HG03135 (cell line): ENCODE measurements around the gene LGALS3BP.

ENCODE experiments used
- ATAC-seq: cut with Tn5 transposase; IDR thresholded peaks from one replicate; pipeline ENCODE4 v1.9.1; 2021; ENCODE audit warnings: mild to moderate bottlenecking, moderate library complexity; ENCODE audit not compliant: unreplicated experiment

The LGALS3BP gene

DNA sequence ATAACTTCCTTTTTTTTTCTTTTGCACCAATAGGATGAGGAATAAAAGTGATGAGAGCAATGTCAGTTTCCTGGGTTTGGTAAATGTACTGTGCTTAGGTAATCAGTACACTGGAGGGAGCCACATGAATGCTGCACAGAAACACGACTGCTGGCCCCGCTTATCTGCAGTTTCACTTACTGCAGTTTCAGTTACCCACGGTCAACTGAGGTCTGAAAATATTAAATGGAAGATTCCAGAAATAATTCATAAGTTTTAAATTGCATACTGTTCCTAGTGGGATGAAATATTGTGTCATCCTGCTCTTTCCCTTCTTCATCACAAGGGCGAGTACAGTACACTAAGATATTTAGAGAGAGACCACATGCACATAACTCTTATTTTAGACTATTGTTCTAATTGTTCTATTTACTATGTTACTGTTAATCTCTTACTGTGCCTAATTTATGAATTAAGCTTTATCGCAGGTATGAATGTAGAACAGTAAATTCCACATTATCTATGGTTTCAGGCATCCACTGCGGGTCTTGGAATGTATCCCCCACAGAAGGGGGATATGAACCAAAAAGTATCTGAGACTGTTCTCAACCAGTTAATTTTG is 6.4 kb upstream of the LGALS3BP start:
- ATAC-seq = no peak

DNA sequence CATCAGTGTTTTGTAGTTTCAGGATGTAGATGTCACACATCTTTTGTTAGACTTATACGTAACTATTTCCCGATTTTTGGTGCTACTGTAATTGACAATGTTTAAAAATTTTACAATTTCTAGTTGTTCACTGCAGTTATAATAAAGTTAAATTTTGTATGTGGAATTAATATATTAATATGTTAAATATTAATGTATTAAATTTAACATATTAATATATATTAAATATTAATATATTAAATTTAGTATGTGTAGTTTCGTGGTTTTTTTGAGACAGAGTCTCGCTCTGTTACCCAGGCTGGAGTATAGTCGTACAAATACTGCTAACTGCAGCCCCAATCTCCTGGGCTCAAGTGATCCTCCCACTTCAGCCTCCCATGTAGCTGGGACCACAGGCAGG is 5.7 kb upstream of the LGALS3BP start:
- no peak for ATAC-seq

DNA sequence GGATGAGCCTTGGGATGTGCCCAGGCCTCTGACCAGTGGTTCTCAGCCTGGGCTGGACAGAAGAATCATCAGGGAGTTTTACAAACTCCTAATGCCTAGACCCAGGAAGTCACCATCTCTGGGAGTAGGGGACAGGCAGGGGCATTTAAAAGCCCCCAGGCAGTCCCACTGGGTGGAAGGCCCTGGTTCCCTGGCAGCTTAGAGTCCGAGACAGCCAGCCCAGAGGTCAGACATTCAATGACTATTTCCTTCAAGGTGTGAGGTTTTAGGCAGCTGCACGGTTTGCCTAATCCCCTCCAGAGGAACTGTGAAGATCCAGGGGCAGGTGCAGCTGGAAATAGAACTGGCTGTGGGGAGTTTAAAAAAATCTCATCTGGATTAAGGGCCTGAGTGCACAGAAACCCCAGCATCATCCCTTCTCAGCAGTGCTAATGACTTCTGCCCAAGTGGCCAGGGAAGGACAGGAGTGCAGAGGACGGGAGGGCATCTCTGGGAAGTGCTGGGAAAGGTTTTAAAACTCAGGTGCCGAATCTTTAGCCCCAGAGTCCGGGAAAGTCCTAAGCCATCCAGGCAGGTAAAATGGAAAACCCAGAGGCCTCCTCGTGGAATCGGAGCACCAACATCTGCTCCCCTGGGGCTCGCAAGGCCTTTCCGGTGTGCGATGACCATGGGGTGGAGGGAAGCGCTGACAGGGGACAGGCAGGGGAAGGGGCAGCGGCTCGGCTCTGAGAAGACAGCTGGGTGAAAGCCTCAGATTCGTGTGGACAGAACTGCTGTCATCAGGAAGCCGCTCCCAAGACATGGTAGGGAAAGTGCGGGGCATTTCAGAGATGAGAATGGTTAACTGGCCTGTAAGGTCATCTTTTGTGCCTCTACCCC is 1.5 kb upstream of the LGALS3BP start:
- ATAC-seq = no peak

DNA sequence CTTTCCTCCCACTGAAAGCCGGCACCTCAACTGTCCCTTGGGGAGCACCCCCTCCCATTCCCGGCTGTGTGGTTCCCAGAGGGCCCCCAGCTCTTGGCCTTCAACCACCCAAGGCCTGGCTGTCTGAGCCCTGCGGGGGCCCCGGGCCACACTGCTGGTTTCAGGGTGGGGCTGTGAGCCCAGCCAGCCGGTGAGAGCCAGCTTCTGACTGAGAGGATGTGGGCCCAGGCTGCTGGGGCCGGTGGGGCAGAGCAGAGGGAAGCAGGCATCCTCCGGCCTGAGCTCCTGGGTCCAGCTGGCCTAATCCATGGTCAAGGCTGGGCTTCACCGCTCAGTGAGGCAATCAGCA is 875 bp upstream of the LGALS3BP start:
- no peak for ATAC-seq

- no peak for ATAC-seq
Measured at GRCh38 chr17:78977997-78978973, 1.4 kb downstream of the LGALS3BP start.

GRCh38 chr17:78977681-78977943 is 2.1 kb downstream of the LGALS3BP start:
- ATAC-seq = no peak

GRCh38 chr17:78976907-78977680 is 2.6 kb downstream of the LGALS3BP start:
- no peak for ATAC-seq

GRCh38 chr17:78974635-78975591 is 4.8 kb downstream of the LGALS3BP start:
- ATAC-seq = no peak

DNA sequence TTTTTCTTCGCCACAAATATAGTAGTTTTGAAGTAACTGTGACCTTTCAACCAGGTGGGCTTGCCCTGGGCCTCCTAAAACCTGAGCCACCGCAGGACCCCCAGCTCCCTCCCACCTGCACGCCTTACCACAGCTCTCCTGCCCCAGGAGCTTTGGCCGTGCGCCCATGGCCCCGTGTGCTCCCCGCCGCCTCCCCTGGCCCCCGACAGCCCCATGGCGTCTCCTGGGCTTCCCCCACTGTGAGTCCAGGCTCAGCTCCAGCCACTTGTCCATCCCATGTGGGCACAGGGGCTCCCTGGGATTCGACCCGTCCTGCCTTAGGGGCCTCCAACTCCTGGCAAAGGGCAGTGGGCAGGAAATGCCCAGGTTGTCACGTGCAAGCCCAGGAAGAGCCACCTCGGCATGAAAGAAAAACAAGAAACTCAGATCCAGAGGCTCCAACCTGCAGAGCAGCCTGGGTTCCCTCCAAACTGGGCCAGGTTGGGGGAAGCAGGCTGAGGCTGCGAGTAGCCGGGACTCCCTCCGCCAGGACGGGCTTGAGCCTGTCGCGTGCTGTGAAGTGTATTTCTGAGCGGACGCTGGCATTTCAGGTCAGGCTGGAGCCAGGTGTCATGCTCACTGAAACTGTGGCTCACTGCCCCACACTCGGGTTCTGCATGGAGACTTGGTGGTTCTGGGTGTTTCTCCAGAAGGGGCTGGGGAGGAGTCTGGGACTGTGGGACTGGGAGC is 5.8 kb downstream of the LGALS3BP start:
- no peak for ATAC-seq

- no peak for ATAC-seq
Measured at GRCh38 chr17:78973196-78973595, 6.5 kb downstream of the LGALS3BP start.

GRCh38 chr17:78972507-78973105 is 7.1 kb downstream of the LGALS3BP start:
- ATAC-seq = no peak

- ATAC-seq = no peak
Measured at GRCh38 chr17:78971756-78972506, 7.8 kb downstream of the LGALS3BP start.

DNA sequence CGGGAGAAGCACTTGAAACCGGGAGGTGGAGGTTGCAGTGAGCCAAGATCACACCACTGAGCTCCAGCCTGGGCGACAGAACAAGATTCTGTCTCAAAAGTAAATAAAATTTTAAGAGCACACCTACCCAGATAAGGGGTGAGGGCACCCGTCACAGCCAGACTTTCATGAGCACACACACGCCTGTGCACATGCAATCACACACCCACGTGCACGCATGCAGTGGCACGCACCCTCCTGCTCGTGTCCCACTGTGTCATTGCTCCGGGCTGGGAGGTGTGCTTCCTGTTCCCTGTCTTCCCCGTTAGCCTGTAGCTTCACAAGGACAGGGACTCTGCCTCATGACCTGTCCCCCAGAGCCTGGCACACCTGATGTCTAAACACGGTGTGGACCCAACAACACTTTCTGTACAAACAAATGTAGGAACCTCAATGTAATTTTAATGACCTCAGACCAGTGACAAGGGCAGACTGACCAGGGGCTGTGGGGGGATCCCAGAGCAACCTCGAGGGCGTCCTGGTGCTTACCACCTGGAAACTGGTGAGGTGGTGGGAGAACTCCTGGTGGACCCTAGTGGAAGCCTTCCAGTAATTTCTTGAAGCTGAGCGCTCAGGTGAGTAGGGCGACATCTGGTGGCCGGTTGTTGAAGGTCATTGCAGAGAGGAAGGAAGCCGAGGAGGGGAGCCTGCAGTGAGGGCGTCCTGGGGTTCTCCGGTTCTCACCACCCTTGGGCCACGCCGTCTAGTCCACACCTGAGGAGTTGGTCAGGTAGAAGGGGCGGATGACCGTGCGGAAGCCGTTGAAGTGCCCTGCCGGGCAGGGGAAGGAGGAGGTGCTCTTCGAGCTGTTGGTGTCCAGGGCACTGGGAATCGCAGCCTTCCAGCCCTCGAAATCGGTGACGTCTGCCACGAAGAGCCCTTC is 8.6 kb downstream of the LGALS3BP start:
- ATAC-seq = no peak

DNA sequence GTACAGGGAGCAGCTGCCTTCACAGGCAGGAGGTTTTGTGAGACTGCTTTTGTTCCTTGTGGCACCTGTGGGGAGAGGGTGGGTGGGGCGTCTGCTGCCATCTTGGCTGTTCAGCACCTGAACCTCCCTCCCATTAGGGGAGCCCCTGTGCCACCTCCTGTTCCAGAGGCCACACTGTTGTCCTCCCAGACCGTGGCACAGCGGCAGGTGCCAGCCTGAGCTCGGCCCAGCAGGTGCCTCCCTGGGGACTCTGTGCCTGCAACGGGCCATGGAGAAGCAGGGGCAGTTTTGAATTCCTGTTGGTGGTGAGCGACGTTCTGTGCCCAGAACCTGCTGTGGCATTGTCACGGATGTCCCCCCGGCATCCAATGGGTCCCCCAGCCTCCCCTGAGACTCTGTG is 9.9 kb downstream of the LGALS3BP start:
- no peak for ATAC-seq

DNA sequence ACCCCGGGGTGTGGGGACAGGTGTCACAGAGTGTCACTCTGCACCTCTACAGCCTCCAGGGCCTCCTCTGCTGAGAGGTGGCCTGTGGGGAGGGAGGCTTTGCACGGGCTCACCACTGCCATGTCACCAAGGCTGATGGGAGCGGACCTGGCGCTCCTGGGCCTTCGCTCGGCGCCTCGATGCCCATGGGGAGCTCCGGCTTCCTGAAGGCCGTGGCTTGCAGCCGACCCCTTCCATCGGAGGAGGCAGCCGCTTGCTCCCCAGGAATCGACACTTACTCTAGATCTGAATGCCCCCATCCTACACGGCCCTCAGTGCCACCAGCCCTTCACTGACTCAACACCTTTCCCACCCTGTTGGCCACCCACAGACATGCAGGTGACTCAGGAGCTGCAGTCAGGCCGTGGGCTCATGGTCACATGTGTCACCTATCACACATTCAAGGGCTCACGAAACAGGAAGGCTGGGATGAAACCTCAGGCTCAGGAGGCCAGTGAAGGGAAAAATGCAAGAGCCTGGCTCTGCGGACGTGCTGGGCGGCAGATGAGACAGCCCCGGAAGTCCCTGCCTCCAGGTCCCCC is 11.9 kb downstream of the LGALS3BP start:
- ATAC-seq = no peak

GRCh38 chr17:78966910-78967600 is 12.7 kb downstream of the LGALS3BP start:
- no peak for ATAC-seq
